HEK293 (cell line): Measurements from ENCODE around the gene VMAC.

Experiments used
- CTCF ChIA-PET: fragments of 350-600 bp; formaldehyde crosslinking; extraction: SDS; loops from one replicate; lab custom pipeline; 2021; ENCODE audit warnings: antibody characterized with exemption; lab: Yijun Ruan, JAX
- POLR2A ChIA-PET: fragments of 300-600 bp; formaldehyde crosslinking; extraction: SDS; loops from one replicate; lab custom pipeline; 2020; ENCODE audit warnings: antibody characterized with exemption, inconsistent platforms; lab: Yijun Ruan, JAX
- H3K27ac ChIP-seq: fragments of 200-500 bp; sonication (Bioruptor generic); 2 replicates; pipeline ENCODE4 v1.5.1; 2014; ENCODE audit warnings: low read depth, low read length, control low read depth, inconsistent platforms; ENCODE audit errors: extremely low read depth
- H3K36me3 ChIP-seq, 2 experiments: fragments of 200-500 bp in 1 of 2; sonication (Bioruptor generic) in 1 of 2; 1 replicate in 1 of 2; 2 replicates in 1 of 2; pipeline ENCODE4 v1.5.1; 2014 to 2017; ENCODE audit warnings: inconsistent platforms in 2 of 2, low read length in 2 of 2; ENCODE audit not compliant: control insufficient read depth in 2 of 2, insufficient read depth in 1 of 2
- H3K4me1 ChIP-seq: fragments of 200-500 bp; sonication (Bioruptor generic); 2 replicates; pipeline ENCODE4 v1.5.1; 2014; ENCODE audit warnings: mild to moderate bottlenecking, low read length, inconsistent platforms; ENCODE audit not compliant: control insufficient read depth, insufficient read depth
- H3K4me3 ChIP-seq: 2 replicates; pipeline ENCODE4 v1.5.1; 2011; ENCODE audit warnings: low read depth, mild to moderate bottlenecking, control low read depth, low read length, moderate library complexity
- H3K9me3 ChIP-seq: fragments of 200-500 bp; sonication (Bioruptor generic); 2 replicates; pipeline ENCODE4 v1.5.1; 2014; ENCODE audit warnings: low read depth, low read length, inconsistent platforms; ENCODE audit not compliant: control insufficient read depth, insufficient read depth
- ATF2 ChIP-seq: fragments of 450-650 bp; formaldehyde crosslinking; IDR thresholded peaks from 2 replicates; pipeline ENCODE4 v1.5.1; 2016; ENCODE audit warnings: missing biosample characterization, missing genetic modification characterization, low read depth
- GFI1B ChIP-seq: fragments of 450-650 bp; formaldehyde crosslinking; IDR thresholded peaks from 2 replicates; pipeline ENCODE4 v1.5.1; 2016; ENCODE audit warnings: missing biosample characterization, missing genetic modification characterization
- KLF10 ChIP-seq: fragments of 450-650 bp; IDR thresholded peaks from 2 replicates; pipeline ENCODE4 v1.5.1; 2018; ENCODE audit warnings: missing biosample characterization, mild to moderate bottlenecking, missing genetic modification characterization
- OSR2 ChIP-seq: fragments of 450-650 bp; formaldehyde crosslinking; IDR thresholded peaks from 2 replicates; pipeline ENCODE4 v1.5.1; 2016; ENCODE audit warnings: missing biosample characterization, missing genetic modification characterization
- PATZ1 ChIP-seq: fragments of 450-650 bp; formaldehyde crosslinking; IDR thresholded peaks from 2 replicates; pipeline ENCODE4 v1.5.1; 2016; ENCODE audit warnings: missing biosample characterization, missing genetic modification characterization
- PRDM1 ChIP-seq: fragments of 450-650 bp; formaldehyde crosslinking; IDR thresholded peaks from 2 replicates; pipeline ENCODE4; 2016; ENCODE audit warnings: missing biosample characterization, missing genetic modification characterization
- ZIC2 ChIP-seq: fragments of 450-650 bp; formaldehyde crosslinking; IDR thresholded peaks from 2 replicates; pipeline ENCODE4 v1.5.1; 2016; ENCODE audit warnings: missing biosample characterization, missing genetic modification characterization
- ZNF132 ChIP-seq: fragments of 450-650 bp; formaldehyde crosslinking; IDR thresholded peaks from 2 replicates; pipeline ENCODE4 v1.5.1; 2017; ENCODE audit warnings: missing biosample characterization, missing genetic modification characterization, borderline replicate concordance
- ZNF324 ChIP-seq: fragments of 450-650 bp; formaldehyde crosslinking; IDR thresholded peaks from 2 replicates; pipeline ENCODE4 v1.5.1; 2016; ENCODE audit warnings: missing biosample characterization, missing genetic modification characterization
- ZNF416 ChIP-seq: fragments of 450-650 bp; formaldehyde crosslinking; IDR thresholded peaks from 2 replicates; pipeline ENCODE4 v1.5.1; 2016; ENCODE audit warnings: missing biosample characterization, missing genetic modification characterization
- ZNF585B ChIP-seq: fragments of 450-650 bp; formaldehyde crosslinking; IDR thresholded peaks from 2 replicates; pipeline ENCODE4 v1.5.1; 2016; ENCODE audit warnings: missing biosample characterization, missing genetic modification characterization
- ZNF747 ChIP-seq: fragments of 450-650 bp; formaldehyde crosslinking; IDR thresholded peaks from 2 replicates; pipeline ENCODE4 v1.5.1; 2016; ENCODE audit warnings: missing biosample characterization, missing genetic modification characterization
- TF ChIP-seq, protein P1 (sequence below): fragments of 450-650 bp; formaldehyde crosslinking; optimal IDR thresholded peaks from 2 replicates; pipeline ENCODE3; 2016; ENCODE audit warnings: missing biosample characterization, mild to moderate bottlenecking, missing genetic modification characterization
- TF ChIP-seq, protein P2 (sequence below): fragments of 450-650 bp; formaldehyde crosslinking; IDR thresholded peaks from 2 replicates; pipeline ENCODE4 v1.5.1; 2017; ENCODE audit warnings: missing biosample characterization, mild to moderate bottlenecking, missing genetic modification characterization, moderate library complexity

VMAC gene

GRCh38 chr19:5951338-5951861, 46.7 kb downstream of the VMAC start:
- ChIA-PET POLR2A (no interaction called here), CTCF (interaction anchor here (0.9 to 7.3 kb wide), 3 partner anchors 16 to 71 kb away, joined by 3 to 60 read pairs (median 3); no protein-coding TSS in a partner anchor)
- Histone ChIP-seq H3K9me3 (no peaks in the 10 kb centered on the region), H3K4me3 (no peak overlapping the region), H3K36me3 (peaks cover 0 to 22% of the 10 kb centered on the region in 2 experiments; a peak in 2 of 3 replicates), H3K4me1 (peaks cover 31% of the 10 kb centered on the region), H3K27ac (no peak overlapping the region)
- TF ChIP-seq, protein P1, sequence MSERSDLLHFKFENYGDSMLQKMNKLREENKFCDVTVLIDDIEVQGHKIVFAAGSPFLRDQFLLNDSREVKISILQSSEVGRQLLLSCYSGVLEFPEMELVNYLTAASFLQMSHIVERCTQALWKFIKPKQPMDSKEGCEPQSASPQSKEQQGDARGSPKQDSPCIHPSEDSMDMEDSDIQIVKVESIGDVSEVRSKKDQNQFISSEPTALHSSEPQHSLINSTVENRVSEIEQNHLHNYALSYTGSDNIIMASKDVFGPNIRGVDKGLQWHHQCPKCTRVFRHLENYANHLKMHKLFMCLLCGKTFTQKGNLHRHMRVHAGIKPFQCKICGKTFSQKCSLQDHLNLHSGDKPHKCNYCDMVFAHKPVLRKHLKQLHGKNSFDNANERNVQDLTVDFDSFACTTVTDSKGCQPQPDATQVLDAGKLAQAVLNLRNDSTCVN (tag by site-specific recombination), result no peak
- TF ChIP-seq KLF10 (tag by site-specific recombination) (no peak), ZIC2 (peak; percentile 30; the same call in 1 of the 2 replicates), GFI1B (no peak), ZNF747 (tag by site-specific recombination) (no peak)
- TF ChIP-seq, protein P2, sequence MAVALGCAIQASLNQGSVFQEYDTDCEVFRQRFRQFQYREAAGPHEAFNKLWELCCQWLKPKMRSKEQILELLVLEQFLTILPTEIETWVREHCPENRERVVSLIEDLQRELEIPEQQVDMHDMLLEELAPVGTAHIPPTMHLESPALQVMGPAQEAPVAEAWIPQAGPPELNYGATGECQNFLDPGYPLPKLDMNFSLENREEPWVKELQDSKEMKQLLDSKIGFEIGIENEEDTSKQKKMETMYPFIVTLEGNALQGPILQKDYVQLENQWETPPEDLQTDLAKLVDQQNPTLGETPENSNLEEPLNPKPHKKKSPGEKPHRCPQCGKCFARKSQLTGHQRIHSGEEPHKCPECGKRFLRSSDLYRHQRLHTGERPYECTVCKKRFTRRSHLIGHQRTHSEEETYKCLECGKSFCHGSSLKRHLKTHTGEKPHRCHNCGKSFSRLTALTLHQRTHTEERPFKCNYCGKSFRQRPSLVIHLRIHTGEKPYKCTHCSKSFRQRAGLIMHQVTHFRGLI (tag by site-specific recombination), result 0 out of 2 replicates have a peak, but pooled peaks have one; percentile 29

DNA sequence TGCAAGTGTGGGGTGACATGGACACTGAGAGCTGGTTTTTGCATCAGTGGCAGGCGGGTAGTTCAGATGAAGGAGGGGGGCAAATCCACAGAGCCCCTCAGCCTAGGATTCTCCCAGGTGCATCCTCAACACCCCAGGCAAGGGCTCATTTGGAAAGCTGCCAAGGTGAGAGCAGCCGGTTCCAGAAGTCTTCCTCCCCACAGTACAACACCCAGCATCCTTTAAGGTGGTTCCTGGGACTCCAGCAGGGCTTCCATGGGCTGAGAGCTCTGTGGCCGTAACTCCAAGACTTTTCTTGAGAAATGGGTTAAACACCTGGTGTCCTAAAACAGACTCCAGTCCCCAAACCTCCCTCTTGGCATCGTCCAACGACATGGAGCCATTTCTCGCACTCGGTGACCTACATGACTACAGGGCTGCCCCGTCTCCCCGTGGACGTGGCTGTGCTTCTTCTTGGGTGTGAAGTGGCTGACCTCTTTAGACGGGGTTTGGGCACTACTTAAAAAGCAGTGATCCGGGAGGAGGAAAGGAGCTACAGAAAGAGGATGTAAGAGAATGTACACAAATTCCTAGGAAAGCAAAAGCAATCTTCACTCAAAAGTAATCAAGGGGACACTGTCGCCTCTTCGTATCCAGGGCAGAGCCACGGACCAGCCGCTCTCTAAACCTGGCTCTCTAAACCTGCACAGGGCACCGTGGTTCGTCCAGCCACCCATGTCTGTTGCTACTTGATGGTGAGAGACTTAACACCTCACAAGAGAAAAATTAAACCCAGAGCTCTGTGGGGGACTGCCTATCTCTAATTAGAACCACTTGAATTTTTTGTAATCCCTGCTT, 47.7 kb downstream of the VMAC start:
- ChIA-PET POLR2A (interaction anchor here (0.6 kb wide), 1 partner anchor 191 kb away, joined by 4 read pairs; no protein-coding TSS in a partner anchor), CTCF (interaction anchor here (0.9 to 7.3 kb wide), 2 partner anchors 15 to 70 kb away, joined by 3 to 60 read pairs; no protein-coding TSS in a partner anchor)

GRCh38 chr19:5953030-5953589, 48.4 kb downstream of the VMAC start:
- POLR2A ChIA-PET, result interaction anchor here (0.6 kb wide), 1 partner anchor 191 kb away, joined by 4 read pairs; no protein-coding TSS in a partner anchor
- no peak overlapping the region for H3K27ac ChIP-seq
- TF ChIP-seq ZNF416 (tag by site-specific recombination) (no peak), ATF2 (tag by site-specific recombination) (0 out of 2 replicates have a peak, but pooled peaks have one; percentile 15)
- TF ChIP-seq, all 188 proteins: peak for 1
- H3K36me3 ChIP-seq, result peaks cover 0 to 21% of the 10 kb centered on the region in 2 experiments; a peak in 1 of 3 replicates
- CTCF ChIA-PET, result interaction anchor here (0.5 to 7.3 kb wide), 3 partner anchors 14 to 46 kb away, joined by 3 to 60 read pairs (median 3); no protein-coding TSS in a partner anchor
- H3K4me3 ChIP-seq, result no peak overlapping the region
- no peaks in the 10 kb centered on the region for H3K9me3 ChIP-seq
- peaks cover 45% of the 10 kb centered on the region for H3K4me1 ChIP-seq

More for the DNA sequence above, 47.7 kb downstream of the VMAC start:
- Histone ChIP-seq H3K4me1 (peaks cover 39% of the 10 kb centered on the region), H3K36me3 (peaks cover 0 to 21% of the 10 kb centered on the region in 2 experiments; a peak in 1 of 3 replicates), H3K27ac (no peak overlapping the region), H3K9me3 (no peaks in the 10 kb centered on the region), H3K4me3 (no peak overlapping the region)
- TF ChIP-seq OSR2 (no peak), PATZ1 (tag by site-specific recombination) (no peak), PRDM1 (tag by site-specific recombination) (0 out of 2 replicates have a peak, but pooled peaks have one; percentile 58), ZNF585B (tag by site-specific recombination) (no peak), ZNF324 (no peak), ZNF132 (tag by site-specific recombination) (no peak)
